H1 (cell line): Measurements from ENCODE around the gene NFX1. TPM values are rescaled to one million over a fixed set of nuclear protein-coding genes. Genes with fewer than 3 reads are reported as not detected.

Experiments used
- CTCF ChIA-PET: fragments of 300-600 bp; sonication (Branson Sonifier 250); formaldehyde crosslinking; loops from one replicate; lab custom pipeline; 2021; ENCODE audit not compliant: partially characterized antibody; lab: Charles Lee
- POLR2A ChIA-PET: fragments of 300-600 bp; sonication (Branson Sonifier 250); formaldehyde crosslinking; loops from one replicate; lab custom pipeline; 2021; ENCODE audit warnings: inconsistent platforms; ENCODE audit not compliant: partially characterized antibody; lab: Charles Lee
- DNase-seq, 2 experiments: peaks; one replicate each; pipeline versions ENCODE4 v3.0.0 to v3.0.0-alpha.2; 2010 to 2022; ENCODE audit warnings: low spot score in 2 of 2, low read depth in 1 of 2, mixed read lengths in 1 of 2
- FAIRE-seq: peaks from 2 replicates; lab custom pipeline; 2011; peaks lifted over from hg19 to GRCh38; lab: Jason Lieb, UNC
- H2AFZ ChIP-seq: 2 replicates; pipeline ENCODE4 v1.8.1; 2012; ENCODE audit warnings: low read length, inconsistent platforms
- H2AK5ac ChIP-seq: 2 replicates; pipeline ENCODE4 v1.6.1; 2013; ENCODE audit warnings: low read depth, low read length
- H2BK120ac ChIP-seq: replicated peaks from 2 replicates; pipeline ENCODE3; 2013; ENCODE audit warnings: low read depth, low read length, inconsistent platforms
- H2BK12ac ChIP-seq: 2 replicates; pipeline ENCODE4 v1.6.1; 2013; ENCODE audit warnings: low read depth, low read length
- H2BK15ac ChIP-seq: 2 replicates; pipeline ENCODE4 v1.6.1; 2013; ENCODE audit warnings: low read length
- H2BK20ac ChIP-seq: 2 replicates; pipeline ENCODE4 v1.6.1; 2013; ENCODE audit warnings: low read length
- H2BK5ac ChIP-seq: 2 replicates; pipeline ENCODE4 v1.6.1; 2013; ENCODE audit warnings: low read depth, low read length
- H3K14ac ChIP-seq: 2 replicates; pipeline ENCODE4 v1.6.1; 2013; ENCODE audit warnings: inconsistent platforms; ENCODE audit not compliant: insufficient read length
- H3K18ac ChIP-seq: 2 replicates; pipeline ENCODE4 v1.6.1; 2013; ENCODE audit warnings: low read length; ENCODE audit errors: extremely low read depth
- H3K23ac ChIP-seq: 2 replicates; pipeline ENCODE4 v1.6.1; 2013; ENCODE audit warnings: inconsistent platforms; ENCODE audit not compliant: insufficient read length
- H3K23me2 ChIP-seq: 2 replicates; pipeline ENCODE4 v1.6.1; 2013; ENCODE audit warnings: low read depth, low read length
- H3K27ac ChIP-seq: 2 replicates; pipeline ENCODE4 v1.6.1; 2011; ENCODE audit warnings: low read depth, low read length, inconsistent platforms
- H3K27me3 ChIP-seq, 4 experiments: replicated peaks in 1 of 4; 1 replicate in 1 of 4; 2 replicates in 3 of 4; pipeline versions ENCODE4 v1.6.1 to v1.8.1; 2011 to 2013; ENCODE audit warnings: low read length in 3 of 4, mild to moderate bottlenecking in 3 of 4, inconsistent platforms in 2 of 4, mixed read lengths in 2 of 4, moderate library complexity in 1 of 4; ENCODE audit not compliant: control insufficient read depth in 3 of 4, insufficient read depth in 3 of 4; ENCODE audit errors: extremely low read depth in 1 of 4
- H3K36me3 ChIP-seq, 4 experiments: 2 replicates each; pipeline versions ENCODE4 v1.6.1 to v1.8.1; 2011 to 2013; ENCODE audit warnings: mild to moderate bottlenecking in 4 of 4, low read length in 3 of 4, moderate library complexity in 2 of 4, control low read depth in 1 of 4, inconsistent platforms in 1 of 4; ENCODE audit not compliant: insufficient read depth in 4 of 4, control insufficient read depth in 2 of 4
- H3K4ac ChIP-seq: replicated peaks from 2 replicates; pipeline ENCODE3; 2013; ENCODE audit warnings: low read length, low read depth, mixed read lengths, inconsistent platforms; ENCODE audit not compliant: insufficient read length
- H3K4me1 ChIP-seq, 4 experiments: replicated peaks in 1 of 4; 1 replicate in 1 of 4; 2 replicates in 3 of 4; pipeline versions ENCODE4 v1.6.1 to v1.8.1; 2011 to 2013; ENCODE audit warnings: low read length in 3 of 4, inconsistent platforms in 2 of 4, mixed read lengths in 1 of 4; ENCODE audit not compliant: insufficient read depth in 4 of 4, control insufficient read depth in 3 of 4
- H3K4me2 ChIP-seq, 2 experiments: 2 replicates each; pipeline versions ENCODE4 v1.6.1 to v1.8.1; 2011 to 2013; ENCODE audit warnings: low read depth in 2 of 2, low read length in 2 of 2, control low read depth in 1 of 2, inconsistent platforms in 1 of 2, mild to moderate bottlenecking in 1 of 2; ENCODE audit not compliant: insufficient read depth in 1 of 2
- H3K4me3 ChIP-seq, 4 experiments: fragments of 200-600, 300-600 bp in 1 of 4; sonication (generic), shearing (Covaris generic), sonication (Bioruptor Twin) in 1 of 4; 2 replicates each; pipeline versions ENCODE4 v1.5.1 to v1.8.1; 2011 to 2016; ENCODE audit warnings: low read length in 4 of 4, low read depth in 3 of 4, control low read depth in 2 of 4, inconsistent platforms in 2 of 4, mild to moderate bottlenecking in 2 of 4, mixed read lengths in 1 of 4, moderate library complexity in 1 of 4; ENCODE audit not compliant: insufficient read depth in 2 of 4; ENCODE audit errors: extremely low read depth in 1 of 4
- H3K56ac ChIP-seq: replicated peaks from 2 replicates; pipeline ENCODE3; 2013; ENCODE audit warnings: low read depth, mild to moderate bottlenecking, mixed read lengths, low read length, inconsistent platforms; ENCODE audit not compliant: insufficient read length
- H3K79me1 ChIP-seq: 2 replicates; pipeline ENCODE4 v1.6.1; 2013; ENCODE audit warnings: low read depth, low read length, control low read depth
- H3K79me2 ChIP-seq, 2 experiments: 2 replicates each; pipeline versions ENCODE4 v1.6.1 to v1.8.1; 2012 to 2013; ENCODE audit warnings: low read length in 2 of 2, mild to moderate bottlenecking in 2 of 2, inconsistent platforms in 1 of 2; ENCODE audit not compliant: insufficient read depth in 2 of 2, control insufficient read depth in 1 of 2
- H3K9ac ChIP-seq, 4 experiments: replicated peaks in 1 of 4; 1 replicate in 1 of 4; 2 replicates in 3 of 4; pipeline versions ENCODE4 v1.6.1 to v1.8.1; 2011 to 2013; ENCODE audit warnings: low read depth in 3 of 4, low read length in 3 of 4, control low read depth in 2 of 4, mild to moderate bottlenecking in 2 of 4, moderate library complexity in 2 of 4, inconsistent platforms in 1 of 4; ENCODE audit errors: extremely low read depth in 1 of 4
- H3K9me3 ChIP-seq, 2 experiments: 2 replicates each; pipeline versions ENCODE4 v1.6.1 to v1.8.1; 2012 to 2013; ENCODE audit warnings: mild to moderate bottlenecking in 2 of 2, moderate library complexity in 2 of 2, control low read depth in 1 of 2, inconsistent platforms in 1 of 2, low read depth in 1 of 2, low read length in 1 of 2, mixed read lengths in 1 of 2; ENCODE audit not compliant: insufficient read depth in 2 of 2
- H4K20me1 ChIP-seq, 2 experiments: replicated peaks in 1 of 2; 2 replicates each; pipeline versions ENCODE3 to v1.8.1; 2011 to 2013; ENCODE audit warnings: inconsistent platforms in 2 of 2, low read length in 2 of 2, mild to moderate bottlenecking in 1 of 2; ENCODE audit not compliant: insufficient read depth in 2 of 2, control insufficient read depth in 1 of 2
- H4K5ac ChIP-seq: 2 replicates; pipeline ENCODE4 v1.6.1; 2013; ENCODE audit warnings: low read length, low read depth, mixed read lengths, inconsistent platforms; ENCODE audit not compliant: insufficient read length
- H4K8ac ChIP-seq: 2 replicates; pipeline ENCODE4 v1.8.0; 2013; ENCODE audit warnings: mild to moderate bottlenecking, moderate library complexity, low read length, inconsistent platforms; ENCODE audit not compliant: insufficient read depth; ENCODE audit errors: extremely low read depth
- H4K91ac ChIP-seq: replicated peaks from 2 replicates; pipeline ENCODE3; 2013; ENCODE audit warnings: low read length, mixed read lengths, inconsistent platforms; ENCODE audit not compliant: insufficient read length
- BACH1 ChIP-seq: IDR thresholded peaks from 2 replicates; pipeline ENCODE4 v1.6.1; 2012; ENCODE audit warnings: low read length, improper control_type of control experiment
- BCL11A ChIP-seq, 2 experiments: IDR thresholded peaks; one replicate each; pipeline ENCODE4 v1.6.1; 2011; ENCODE audit warnings: low read depth in 2 of 2, low read length in 2 of 2, mild to moderate bottlenecking in 2 of 2
- BRCA1 ChIP-seq: IDR thresholded peaks from 2 replicates; pipeline ENCODE4 v1.6.1; 2012; ENCODE audit warnings: low read depth, low read length, improper control_type of control experiment
- CEBPB ChIP-seq: IDR thresholded peaks from 2 replicates; pipeline ENCODE4 v1.6.1; 2012; ENCODE audit warnings: low read depth, low read length
- EGR1 ChIP-seq: IDR thresholded peaks from 2 replicates; pipeline ENCODE4 v1.6.1; 2011; ENCODE audit warnings: low read depth, low read length, borderline replicate concordance
- HDAC2 ChIP-seq, 2 experiments: fragments of 300-600 bp in 1 of 2; sonication (generic) in 1 of 2; IDR thresholded peaks; 2 replicates each; pipeline ENCODE4 v1.6.1; 2011 to 2012; ENCODE audit warnings: low read depth in 2 of 2, low read length in 2 of 2, mild to moderate bottlenecking in 2 of 2, moderate library complexity in 2 of 2, borderline replicate concordance in 1 of 2, inconsistent platforms in 1 of 2
- KDM5A ChIP-seq: fragments of 200-600 bp; IDR thresholded peaks from 2 replicates; pipeline ENCODE4 v1.7.1; 2012; ENCODE audit warnings: mild to moderate bottlenecking, low read length, inconsistent platforms, mixed read lengths
- NANOG ChIP-seq: IDR thresholded peaks from 2 replicates; pipeline ENCODE4 v1.6.1; 2011; ENCODE audit warnings: low read length, low read depth, mild to moderate bottlenecking, inconsistent platforms; ENCODE audit not compliant: insufficient read depth, poor library complexity, severe bottlenecking
- PHF8 ChIP-seq: fragments of 200-600 bp; sonication (generic); conservative IDR thresholded peaks from 2 replicates; pipeline ENCODE4 v1.7.1; 2012; ENCODE audit warnings: low read depth, mild to moderate bottlenecking, inconsistent platforms, low read length, moderate library complexity
- POU5F1 ChIP-seq: IDR thresholded peaks from 2 replicates; pipeline ENCODE4 v1.6.1; 2011; ENCODE audit warnings: low read depth, mild to moderate bottlenecking, low read length, moderate library complexity
- RAD21 ChIP-seq, 2 experiments: IDR thresholded peaks in 1 of 2; conservative IDR thresholded peaks in 1 of 2; 2 replicates each; pipeline ENCODE4 v1.6.1; 2011; ENCODE audit warnings: low read depth in 2 of 2, low read length in 2 of 2, improper control_type of control experiment in 1 of 2, inconsistent platforms in 1 of 2, mild to moderate bottlenecking in 1 of 2, moderate library complexity in 1 of 2
- SP1 ChIP-seq: IDR thresholded peaks from 2 replicates; pipeline ENCODE4 v1.6.1; 2011; ENCODE audit warnings: low read depth, low read length
- SUZ12 ChIP-seq: fragments of 200-600 bp; sonication (generic); IDR thresholded peaks from 2 replicates; pipeline ENCODE4 v1.6.1; 2012; ENCODE audit warnings: mild to moderate bottlenecking, inconsistent platforms, low read length, moderate library complexity, mixed read lengths
- WGBS, 2 experiments: shearing (Covaris generic) in 1 of 2; methylation state at CpG; one replicate each; pipeline versions ENCODE4 v1.1.6 to v1.1.7; 2013 to 2015; ENCODE audit warnings: low lambda C conversion rate in 2 of 2, mixed read lengths in 2 of 2, inconsistent platforms in 1 of 2, low coverage in 1 of 2, missing lambda C conversion rate in 1 of 2; ENCODE audit not compliant: insufficient replicate concordance in 2 of 2, insufficient coverage in 1 of 2, insufficient read length in 1 of 2; ENCODE audit errors: extremely low coverage in 1 of 2, missing lambda C conversion rate in 1 of 2; 5-methylcytosine and 5-hydroxymethylcytosine counted together
- polyA plus RNA-seq, 7 experiments: library from polyadenylated mRNA; depleted of rRNA in 3 of 7; stranded (reverse) in 5 of 7; unstranded in 2 of 7; fragments of >200 nt in 5 of 7; fragments of 200-250 nt in 2 of 7; gene quantifications; 1 replicate in 5 of 7; 2 replicates in 1 of 7; 4 replicates in 1 of 7; pipeline versions ENCODE4 v1.2.1 to v1.2.3, GENCODE V29; 2011 to 2013; ENCODE audit warnings: missing spikeins in 2 of 7, mixed read lengths in 2 of 7
- total RNA-seq: library from RNA; stranded (reverse); fragmentation: NEBNext Ultra II Directional; extraction: Animal tissue kit (Norgen Biotek cat#: 25700); gene quantifications from 2 replicates; pipeline ENCODE4 v1.2.1, GENCODE V29; 2021

Gene NFX1
- total and polyA plus RNA-seq, 2 of the 8 experiments (the other 6 are each of a cell fraction or from before 2014, with no cell fraction given), result 19.4 to 28.4 TPM

- no peak for FAIRE-seq
- Histone ChIP-seq H3K79me2 (no peaks in the 10 kb centered on the region), H3K4me3 (no peak overlapping the region), H3K14ac (no peak overlapping the region), H3K4me1 (no peaks in the 10 kb centered on the region), H3K56ac (no peak overlapping the region), H4K91ac (no peak overlapping the region), H4K8ac (no peak overlapping the region), H3K18ac (no peak overlapping the region), H3K27me3 (no peaks in the 10 kb centered on the region), H3K79me1 (no peaks in the 10 kb centered on the region), H4K5ac (no peak overlapping the region), H2BK12ac (no peak overlapping the region), H4K20me1 (peaks cover 0 to 1% of the 10 kb centered on the region in 2 experiments), H3K23me2 (no peaks in the 10 kb centered on the region), H2BK5ac (no peak overlapping the region), H2BK20ac (no peak overlapping the region), H3K4ac (no peak overlapping the region), H3K9me3 (no peaks in the 10 kb centered on the region), H2BK120ac (no peak overlapping the region), H3K9ac (no peak overlapping the region), H3K27ac (no peak overlapping the region), H3K23ac (no peak overlapping the region), H3K36me3 (peaks cover 14 to 49% (median 36%) of the 10 kb centered on the region in 4 experiments), H2BK15ac (no peak overlapping the region), H2AK5ac (no peak overlapping the region), H2AFZ (no peak overlapping the region), H3K4me2 (no peak overlapping the region)
- ChIA-PET POLR2A (interaction anchor here (1.0 kb wide), 1 partner anchor 48 kb away, joined by 3 read pairs; no protein-coding TSS in a partner anchor), CTCF (interaction anchor here (1.4 kb wide), 1 partner anchor 146 kb away, joined by 4 read pairs; no protein-coding TSS in a partner anchor)
- WGBS, 2 experiments, result 93% methylated on average over 1 of the region's 1 CpG; no CpG with 5 or more reads in 1 of the 2 experiments
- no peak for DNase-seq
- TF ChIP-seq SP1, result no peak
- no peak for TF ChIP-seq POU5F1
- no peak for TF ChIP-seq CEBPB
- no peak for TF ChIP-seq KDM5A
- no peak for TF ChIP-seq BRCA1
- no peak for TF ChIP-seq RAD21 (IDR thresholded peaks at IDR 0.05 in 1 of 2, conservative IDR thresholded peaks at IDR 0.05 in 1 of 2; ENCODE audit: low read depth in 2 of 2, low read length in 2 of 2)
- no peak for TF ChIP-seq EGR1
- no peak for TF ChIP-seq BCL11A (IDR thresholded peaks at IDR 0.05; ENCODE audit: low read depth in 2 of 2, low read length in 2 of 2)
- no peak for TF ChIP-seq SUZ12
- TF ChIP-seq HDAC2 (IDR thresholded peaks at IDR 0.05; ENCODE audit: borderline replicate concordance in 1 of 2, low read depth in 2 of 2, low read length in 2 of 2), result no peak
- no peak for TF ChIP-seq PHF8
- TF ChIP-seq BACH1, result no peak
- TF ChIP-seq NANOG, result no peak
These were observed 29.9 kb downstream of the NFX1 start for GRCh38 chr9:33320230-33320567.
